Thymus (tissue), 14 donors: ENCODE results near the gene NRIP3. TPM values are rescaled to one million over a fixed set of nuclear protein-coding genes. Genes with fewer than 3 reads are reported as not detected.

Experiments used
- DNase-seq, 9 donors: peaks; one replicate each; pipeline ENCODE4 v3.0.0-alpha.2; 2013; ENCODE audit warnings: low spot score in 9 of 9, low read depth in 6 of 9, missing footprints in 1 of 9
- H3K27ac ChIP-seq, 2 donors: one replicate each; pipeline ENCODE4 v1.5.1; 2013; ENCODE audit warnings: control low read depth in 1 of 2, low read depth in 1 of 2, low read length in 1 of 2, mild to moderate bottlenecking in 1 of 2, moderate library complexity in 1 of 2
- H3K27me3 ChIP-seq, 2 donors: one replicate each; pipeline ENCODE4 v1.5.1; 2013; ENCODE audit warnings: low read length in 1 of 2; ENCODE audit not compliant: control insufficient read depth in 2 of 2, insufficient read depth in 1 of 2
- H3K36me3 ChIP-seq, 2 donors: one replicate each; pipeline ENCODE4 v1.5.1; 2013; ENCODE audit warnings: low read length in 1 of 2, mild to moderate bottlenecking in 1 of 2, moderate library complexity in 1 of 2; ENCODE audit not compliant: control insufficient read depth in 2 of 2, insufficient read depth in 2 of 2
- H3K4me1 ChIP-seq, 2 donors: one replicate each; pipeline ENCODE4 v1.5.1; 2013; ENCODE audit warnings: low read length in 2 of 2; ENCODE audit not compliant: control insufficient read depth in 2 of 2, insufficient read depth in 2 of 2
- H3K4me3 ChIP-seq, 2 donors: one replicate each; pipeline ENCODE4 v1.5.1; 2013; ENCODE audit warnings: low read length in 2 of 2, control low read depth in 1 of 2, mild to moderate bottlenecking in 1 of 2
- H3K9me3 ChIP-seq, 2 donors: one replicate each; pipeline ENCODE4 v1.5.1; 2013; ENCODE audit warnings: low read length in 1 of 2, mild to moderate bottlenecking in 1 of 2; ENCODE audit not compliant: control insufficient read depth in 2 of 2, insufficient read depth in 1 of 2
- WGBS: extraction: QIAGEN DNeasy Blood & Tissue Kit; methylation state at CpG from one replicate; pipeline ENCODE4 v1.1.7; 2013; 5-methylcytosine and 5-hydroxymethylcytosine counted together
- long read RNA-seq, 10 donors: transcript quantifications; one replicate each; lab custom pipeline, GENCODE V29; 2026
- polyA plus RNA-seq: library from polyadenylated mRNA; stranded (reverse); fragments of 200-250 nt; gene quantifications from one replicate; pipeline ENCODE4 v1.2.3, GENCODE V29; 2013
- total RNA-seq: library from RNA; stranded (reverse); fragments of 120-200 nt; gene quantifications from one replicate; pipeline ENCODE4 v1.2.4, GENCODE V29; 2013
- donor health status: healthy.

Gene NRIP3
- 1.2 TPM for total RNA-seq
- polyA plus RNA-seq: 0.80 TPM
- long read RNA-seq, donor 1: 0 reads
- long read RNA-seq, donor 2: 0 reads
- long read RNA-seq, donor 3: 0 reads
- long read RNA-seq, donor 4: 0 reads
- long read RNA-seq, donor 5, partial matches to known transcripts: 0 of 1 reads
- long read RNA-seq, donor 5, other reads (novel, unspliced or antisense): 0 of 1 reads
- long read RNA-seq, donor 6: 0 reads
- long read RNA-seq, donor 7: 0 reads
- long read RNA-seq, donor 8: 0 reads
- long read RNA-seq, donor 9: 0 reads
- long read RNA-seq, donor 10: 0 reads

DNA sequence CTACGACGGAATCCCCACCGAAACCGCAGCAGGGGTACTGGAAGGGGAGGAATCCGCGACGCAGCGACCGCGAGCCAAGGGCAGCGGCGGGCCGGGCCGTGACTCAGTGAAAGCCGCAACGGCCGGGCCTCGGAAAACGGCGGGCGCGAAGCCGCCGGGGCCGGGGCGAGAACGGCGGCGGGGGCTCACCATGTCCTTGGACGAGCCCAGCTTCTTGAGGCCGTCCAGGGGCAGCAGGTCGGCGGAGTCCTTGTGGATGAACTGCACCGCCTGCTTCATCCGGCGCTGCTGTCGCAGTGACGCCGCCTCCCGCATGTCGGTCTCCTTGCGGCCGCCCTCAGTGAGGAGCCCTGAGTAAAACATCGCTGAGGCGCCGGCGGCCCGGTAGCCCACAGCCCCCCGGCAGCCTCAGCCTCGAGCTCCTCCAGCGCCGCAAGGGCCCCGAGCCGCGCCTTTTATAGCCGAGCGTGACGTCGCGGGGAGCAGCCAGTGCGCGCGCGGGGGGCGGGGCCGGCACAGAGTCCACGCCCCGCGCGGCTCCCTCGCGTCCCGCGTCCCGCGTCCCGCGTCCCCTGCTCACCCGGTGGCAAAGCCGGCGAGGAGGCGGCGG lies at the start of gene NRIP3:
Gene NRIP3 (minus strand): TSS at position 429 of the 610 bp plus-strand sequence. CDS start 66 bp downstream, at position 363.
- Histone ChIP-seq H3K9me3 (no peaks in the 10 kb centered on the region), H3K4me3 (peak within 1 kb of the TSS; percentile 20 to 47), H3K4me1 (peaks cover 18 to 26% of the 10 kb centered on the region in 2 donors), H3K27me3 (peaks cover 30 to 60% of the 10 kb centered on the region in 2 donors), H3K27ac (no peak within 1 kb of the TSS), H3K36me3 (no peaks in the 10 kb centered on the region)
- DNase-seq: peak in 7 of 9 donors; percentile 45 to 85 (median 73)
- WGBS: under 1% methylated on average over 83 of the region's 83 CpGs

DNA sequence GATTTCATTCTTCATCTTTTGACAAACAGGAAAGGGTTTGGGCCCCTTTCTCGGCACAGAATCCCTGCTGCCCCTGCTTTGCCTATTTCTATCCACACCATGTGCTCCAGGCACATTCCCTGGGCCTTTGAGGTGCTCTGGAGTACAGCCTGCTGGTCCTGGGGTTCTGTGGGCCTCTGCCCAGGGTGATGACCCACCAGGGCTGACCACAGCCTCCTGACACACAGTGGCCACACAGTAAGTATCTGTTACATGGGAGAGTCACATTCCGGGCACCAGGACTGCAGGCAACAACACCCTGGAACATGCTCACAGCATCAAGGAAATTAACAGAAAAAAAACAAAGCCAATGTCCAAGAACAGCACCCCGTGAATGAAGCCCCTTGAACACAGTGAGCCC lies 48.5 kb upstream of the NRIP3 start:
- Histone ChIP-seq H3K4me1 (peaks cover 0 to 3% of the 10 kb centered on the region in 2 donors), H3K4me3 (no peak overlapping the region), H3K9me3 (no peaks in the 10 kb centered on the region), H3K36me3 (no peaks in the 10 kb centered on the region), H3K27ac (no peak overlapping the region), H3K27me3 (no peaks in the 10 kb centered on the region)
- no peak for DNase-seq
- WGBS: 97% methylated on average over 3 of the region's 3 CpGs

DNA sequence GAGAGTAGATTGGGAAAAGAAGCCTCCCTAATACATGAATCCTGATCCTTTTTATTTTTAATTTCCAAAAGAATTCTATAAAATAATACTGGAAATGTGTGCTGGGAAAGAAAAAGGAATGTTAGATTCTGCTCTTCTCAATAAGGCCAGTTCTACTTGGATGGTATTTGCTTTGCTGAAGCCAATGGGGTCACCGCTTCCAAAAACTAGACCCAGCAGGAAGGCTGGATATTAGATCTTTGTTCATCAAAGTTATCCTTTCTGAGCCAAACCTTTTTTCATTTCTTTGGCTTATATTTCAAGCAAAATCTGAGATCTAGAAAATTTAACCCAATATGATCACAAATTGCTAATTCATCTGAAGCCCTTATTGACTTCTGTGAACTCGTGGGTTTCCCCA lies 46.2 kb upstream of the NRIP3 start:
- Histone ChIP-seq H3K4me1 (peaks cover 0 to 3% of the 10 kb centered on the region in 2 donors), H3K27me3 (no peaks in the 10 kb centered on the region), H3K27ac (no peak overlapping the region), H3K4me3 (no peak overlapping the region), H3K36me3 (no peaks in the 10 kb centered on the region), H3K9me3 (no peaks in the 10 kb centered on the region)
- WGBS: 95% methylated on average over 2 of the region's 2 CpGs
- DNase-seq: no peak

DNA sequence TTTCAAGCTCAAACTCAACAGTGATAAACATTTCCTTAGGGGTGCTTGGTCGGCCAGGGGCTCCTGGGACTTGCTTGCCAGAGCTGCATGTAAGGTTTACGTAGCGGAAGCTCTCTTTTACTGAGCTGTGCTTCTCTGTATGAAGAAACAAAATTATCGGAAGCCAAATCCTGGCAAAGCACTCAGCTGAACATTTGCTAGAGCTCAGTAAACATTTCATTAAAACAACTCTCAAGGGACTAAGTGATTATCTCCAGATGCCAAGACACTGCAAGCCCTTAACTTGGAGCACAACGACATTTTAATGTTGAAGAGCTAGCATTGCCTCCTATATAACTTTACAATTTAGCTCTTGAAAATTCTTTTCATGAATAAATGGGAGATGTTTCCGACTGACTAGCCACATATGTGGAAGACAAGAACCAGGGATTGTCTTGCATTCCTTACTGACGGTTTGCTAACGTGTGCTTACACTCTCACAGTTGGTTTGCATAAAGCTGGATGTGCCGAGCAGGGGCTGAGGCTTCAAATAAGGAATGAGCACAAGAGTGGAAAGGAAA lies 44.2 kb upstream of the NRIP3 start:
- DNase-seq: no peak
- H3K4me3 ChIP-seq: no peak overlapping the region
- no peaks in the 10 kb centered on the region for H3K36me3 ChIP-seq
- H3K4me1 ChIP-seq: peaks cover 0 to under 1% of the 10 kb centered on the region in 2 donors
- WGBS: 95% methylated on average over 9 of the region's 9 CpGs
- no peaks in the 10 kb centered on the region for H3K27me3 ChIP-seq
- no peaks in the 10 kb centered on the region for H3K9me3 ChIP-seq
- no peak overlapping the region for H3K27ac ChIP-seq

DNA sequence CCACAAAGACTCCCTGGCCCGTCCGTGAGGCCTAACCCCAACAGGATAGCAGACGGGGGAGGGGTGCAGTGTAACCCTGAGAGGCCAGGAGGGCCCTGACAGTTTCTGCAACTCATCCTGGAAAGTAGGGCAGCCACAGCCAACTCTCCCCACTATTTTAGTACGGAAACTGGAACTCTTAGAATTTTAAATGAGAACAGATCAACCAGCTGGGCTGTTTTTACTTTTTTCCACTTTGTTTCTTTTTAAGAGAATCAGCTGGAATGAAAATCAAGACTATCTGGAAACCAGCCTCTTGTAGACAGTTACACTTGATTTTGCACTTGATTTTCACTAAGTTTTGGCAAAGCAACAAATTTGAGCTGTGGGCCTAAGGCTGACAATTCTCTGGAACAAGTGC lies 42.7 kb upstream of the NRIP3 start:
- Histone ChIP-seq H3K9me3 (no peaks in the 10 kb centered on the region), H3K27me3 (peaks cover 0 to 4% of the 10 kb centered on the region in 2 donors), H3K4me1 (no peaks in the 10 kb centered on the region), H3K36me3 (no peaks in the 10 kb centered on the region), H3K4me3 (no peak overlapping the region), H3K27ac (no peak overlapping the region)
- 97% methylated on average over 4 of the region's 4 CpGs for WGBS
- DNase-seq: no peak

DNA sequence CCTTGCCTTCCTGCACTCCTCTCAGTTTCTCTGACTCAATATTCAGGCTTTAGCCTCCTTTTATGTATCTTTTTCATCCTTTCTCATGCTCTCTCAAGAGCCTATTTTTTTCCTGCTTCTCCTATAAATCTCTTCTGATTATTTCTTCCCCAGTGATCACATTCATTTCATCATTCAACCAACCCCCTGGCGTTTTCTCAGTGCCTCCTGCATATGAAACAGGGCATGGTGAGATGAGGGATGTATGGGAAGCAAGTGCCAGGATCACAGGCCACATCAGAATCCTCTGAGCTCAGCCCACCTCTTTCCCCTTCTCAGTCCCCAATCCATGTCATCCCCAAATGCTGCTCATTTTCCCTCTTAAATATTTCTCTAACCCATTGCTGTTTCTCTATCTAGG lies 38.7 kb upstream of the NRIP3 start:
- no peak overlapping the region for H3K27ac ChIP-seq
- H3K36me3 ChIP-seq: no peaks in the 10 kb centered on the region
- no peak for DNase-seq
- 86% methylated on average over 1 of the region's 1 CpG for WGBS
- no peaks in the 10 kb centered on the region for H3K4me1 ChIP-seq
- H3K27me3 ChIP-seq: peaks cover 0 to 4% of the 10 kb centered on the region in 2 donors
- no peaks in the 10 kb centered on the region for H3K9me3 ChIP-seq
- no peak overlapping the region for H3K4me3 ChIP-seq

DNA sequence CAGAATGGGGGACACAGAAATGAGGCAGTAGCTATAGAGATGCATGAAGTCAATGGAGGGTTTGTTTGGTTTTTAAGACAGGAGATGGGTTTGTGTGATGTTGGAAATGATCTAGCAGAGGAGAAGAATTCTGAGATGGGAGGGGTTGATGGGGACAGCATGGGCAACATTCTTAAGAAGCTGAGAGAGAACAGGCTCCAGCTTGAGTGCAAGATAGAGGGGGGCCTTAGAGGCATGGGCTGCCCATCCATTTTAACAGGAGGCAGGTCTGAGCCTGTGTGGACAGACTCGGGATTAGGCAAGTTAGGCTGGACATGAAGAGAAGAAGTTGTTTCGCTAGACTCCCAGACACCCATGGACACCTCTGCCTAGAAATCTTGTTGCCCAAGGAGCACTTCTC lies 37.9 kb upstream of the NRIP3 start:
- no peaks in the 10 kb centered on the region for H3K36me3 ChIP-seq
- H3K9me3 ChIP-seq: no peaks in the 10 kb centered on the region
- no peak overlapping the region for H3K27ac ChIP-seq
- peaks cover 0 to 4% of the 10 kb centered on the region in 2 donors for H3K27me3 ChIP-seq
- 92% methylated on average over 2 of the region's 2 CpGs for WGBS
- no peaks in the 10 kb centered on the region for H3K4me1 ChIP-seq
- H3K4me3 ChIP-seq: no peak overlapping the region
- no peak for DNase-seq

DNA sequence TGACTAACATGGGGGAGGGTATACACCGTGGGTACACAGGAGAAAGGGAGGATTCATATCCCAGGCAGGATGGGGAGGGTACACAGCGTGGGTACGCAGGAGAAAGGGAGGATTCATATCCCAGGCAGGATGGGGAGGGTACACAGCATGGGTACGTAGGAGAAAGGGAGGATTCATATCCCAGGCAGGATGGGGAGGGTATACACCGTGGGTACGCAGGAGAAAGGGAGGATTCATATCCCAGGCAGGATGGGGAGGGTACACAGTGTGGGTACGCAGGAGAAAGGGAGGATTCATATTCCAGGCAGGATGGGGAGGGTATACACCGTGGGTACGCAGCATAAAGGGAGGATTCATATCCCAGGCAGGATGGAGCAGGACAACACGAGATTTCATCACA lies 36.6 kb upstream of the NRIP3 start:
- Histone ChIP-seq H3K9me3 (no peaks in the 10 kb centered on the region), H3K4me3 (no peak overlapping the region), H3K27ac (no peak overlapping the region), H3K27me3 (peaks cover 0 to 4% of the 10 kb centered on the region in 2 donors), H3K36me3 (no peaks in the 10 kb centered on the region), H3K4me1 (no peaks in the 10 kb centered on the region)
- DNase-seq: no peak
- 96% methylated on average over 10 of the region's 10 CpGs for WGBS

DNA sequence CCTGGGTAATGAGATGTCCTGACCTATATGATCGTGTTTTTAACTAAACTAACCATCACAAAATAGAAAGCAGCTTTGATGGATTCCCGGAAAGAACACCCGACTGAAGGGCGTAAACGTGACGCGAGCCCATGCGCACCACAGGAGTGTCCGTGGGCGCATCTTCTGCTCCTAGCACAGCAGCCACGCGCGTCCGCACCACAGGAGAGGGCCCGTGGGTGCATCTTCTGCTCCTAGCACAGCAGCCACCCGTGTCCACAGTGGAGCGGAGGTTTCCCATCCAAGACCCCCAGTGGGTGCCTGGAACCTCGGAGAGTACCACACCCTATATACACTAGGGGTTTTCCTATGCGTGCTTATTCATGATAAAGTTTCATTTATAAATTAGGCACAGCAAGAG lies 36.1 kb upstream of the NRIP3 start:
- WGBS: 98% methylated on average over 19 of the region's 19 CpGs
- Histone ChIP-seq H3K4me3 (no peak overlapping the region), H3K36me3 (no peaks in the 10 kb centered on the region), H3K4me1 (no peaks in the 10 kb centered on the region), H3K9me3 (no peaks in the 10 kb centered on the region), H3K27me3 (peaks cover 0 to 4% of the 10 kb centered on the region in 2 donors), H3K27ac (no peak overlapping the region)
- DNase-seq: no peak
